HCT116 (cell line): ENCODE results near the gene VAV2. TPM values are rescaled to one million over a fixed set of nuclear protein-coding genes. Genes with fewer than 3 reads are reported as not detected.

Source experiments
- ATAC-seq: fragments of 200-7000 bp; cut with Tn5 transposase; 2 replicates; pipeline ENCODE4 v1.9.1; 2020; ENCODE audit warnings: mild to moderate bottlenecking, moderate library complexity
- BruUV-seq: library from RNA; stranded (reverse); fragments of 400-500 nt; replicated peaks from 2 replicates; lab custom pipeline; 2021; lab: Mats Ljungman, UMichigan
- CTCF ChIA-PET: fragments of 300-600 bp; sonication (Branson Sonifier 250); formaldehyde crosslinking; loops from one replicate; lab custom pipeline; 2021; ENCODE audit warnings: antibody characterized with exemption; lab: Charles Lee
- POLR2A ChIA-PET: fragments of 300-600, 350-600 bp; sonication (Branson Sonifier 250); formaldehyde crosslinking; loops from one replicate; lab custom pipeline; 2021; ENCODE audit warnings: antibody characterized with exemption; lab: Charles Lee
- RAD21 ChIA-PET, 2 experiments: fragments of 300-600 bp; sonication (Branson Sonifier 250); formaldehyde crosslinking; loops; one replicate each; lab custom pipeline; 2023; ENCODE audit warnings: low total read pairs in 2 of 2; ENCODE audit not compliant: uncharacterized antibody in 2 of 2, unreplicated experiment in 2 of 2, low non-redundant PET in 1 of 2; lab: Charles Lee
- DNase-seq: peaks from one replicate; pipeline ENCODE4 v3.0.0-alpha.2; 2010; ENCODE audit warnings: low read depth, low spot score
- H2AFZ ChIP-seq: fragments of 200-600 bp; shearing (Covaris generic), sonication (generic); 2 replicates; pipeline ENCODE4 v1.6.1; 2017; ENCODE audit warnings: low read depth, mixed run types, mixed read lengths, antibody characterized with exemption, low read length; ENCODE audit not compliant: poor library complexity, severe bottlenecking
- H3K27ac ChIP-seq: 2 replicates; pipeline ENCODE4 v1.5.1; 2012; ENCODE audit warnings: low read depth, low read length
- H3K27me3 ChIP-seq: fragments of 200-600 bp; sonication (generic); 2 replicates; pipeline ENCODE4 v1.6.1; 2016; ENCODE audit warnings: mixed run types, low read length, mixed read lengths; ENCODE audit not compliant: insufficient read depth
- H3K36me3 ChIP-seq, 2 experiments: fragments of 200-500 bp in 1 of 2; fragments of 200-600 bp in 1 of 2; sonication (Bioruptor generic) in 1 of 2; sonication (generic) in 1 of 2; 2 replicates each; pipeline versions ENCODE4 v1.5.1 to v1.6.1; 2014 to 2016; ENCODE audit warnings: low read length in 2 of 2, inconsistent platforms in 1 of 2, mixed read lengths in 1 of 2, mixed run types in 1 of 2; ENCODE audit not compliant: insufficient read depth in 2 of 2, control insufficient read depth in 1 of 2
- H3K4me1 ChIP-seq, 2 experiments: fragments of 200-600 bp in 1 of 2; sonication (generic) in 1 of 2; 2 replicates each; pipeline versions ENCODE4 v1.5.1 to v1.6.1; 2012 to 2017; ENCODE audit warnings: low read length in 2 of 2, inconsistent platforms in 1 of 2, mild to moderate bottlenecking in 1 of 2, mixed read lengths in 1 of 2, mixed run types in 1 of 2, moderate library complexity in 1 of 2; ENCODE audit not compliant: insufficient read depth in 2 of 2, control insufficient read depth in 1 of 2
- H3K4me2 ChIP-seq: fragments of 200-600 bp; sonication (generic); 2 replicates; pipeline ENCODE4 v1.6.1; 2017; ENCODE audit warnings: mixed run types, low read length, mixed read lengths
- H3K4me3 ChIP-seq, 2 experiments: fragments of 200-600 bp in 1 of 2; sonication (generic) in 1 of 2; replicated peaks in 1 of 2; 2 replicates each; pipeline ENCODE4 v1.5.1; 2011 to 2016; ENCODE audit warnings: low read length in 2 of 2, control low read depth in 1 of 2, low read depth in 1 of 2, mild to moderate bottlenecking in 1 of 2, mixed read lengths in 1 of 2, mixed run types in 1 of 2
- H3K79me2 ChIP-seq: fragments of 200-600 bp; sonication (generic); 2 replicates; pipeline ENCODE4 v1.6.1; 2017; ENCODE audit warnings: mild to moderate bottlenecking, mixed run types, low read length, moderate library complexity, mixed read lengths; ENCODE audit not compliant: insufficient read depth
- H3K9ac ChIP-seq: fragments of 200-600 bp; sonication (generic); 2 replicates; pipeline ENCODE4 v1.6.1; 2016; ENCODE audit warnings: low read length, mixed read lengths
- H3K9me2 ChIP-seq: fragments of 200-600 bp; sonication (generic), shearing (Covaris generic); 2 replicates; pipeline ENCODE4 v1.6.1; 2017; ENCODE audit warnings: mixed run types, mild to moderate bottlenecking, moderate library complexity; ENCODE audit not compliant: insufficient read depth
- H3K9me3 ChIP-seq, 2 experiments: fragments of 200-500 bp in 1 of 2; fragments of 200-600 bp in 1 of 2; sonication (Bioruptor generic) in 1 of 2; sonication (generic) in 1 of 2; 2 replicates each; pipeline ENCODE4 v1.6.1; 2014 to 2017; ENCODE audit warnings: low read length in 2 of 2, mixed read lengths in 2 of 2, inconsistent platforms in 1 of 2, low read depth in 1 of 2, mild to moderate bottlenecking in 1 of 2, mixed run types in 1 of 2, moderate library complexity in 1 of 2; ENCODE audit not compliant: control insufficient read depth in 1 of 2, insufficient read depth in 1 of 2
- H4K20me1 ChIP-seq: fragments of 200-600 bp; sonication (generic), shearing (Covaris generic); 2 replicates; pipeline ENCODE4 v1.6.1; 2017; ENCODE audit warnings: mixed run types, mild to moderate bottlenecking, moderate library complexity; ENCODE audit not compliant: insufficient read depth
- ELF1 ChIP-seq: IDR thresholded peaks from 2 replicates; pipeline ENCODE4 v1.6.1; 2012; ENCODE audit warnings: low read depth, borderline replicate concordance
- JUND ChIP-seq: IDR thresholded peaks from 2 replicates; pipeline ENCODE4 v1.6.1; 2012
- POLR2A ChIP-seq: IDR thresholded peaks from 2 replicates; pipeline ENCODE4 v1.7.0; 2011; ENCODE audit warnings: borderline replicate concordance; ENCODE audit not compliant: insufficient read depth, insufficient read length; ENCODE audit errors: extremely low read depth
- RAD21 ChIP-seq: IDR thresholded peaks from 2 replicates; pipeline ENCODE4 v1.6.1; 2012; ENCODE audit warnings: low read depth, mild to moderate bottlenecking
- YY1 ChIP-seq: IDR thresholded peaks from 2 replicates; pipeline ENCODE4 v1.6.1; 2011; ENCODE audit warnings: low read length, low read depth, moderate library complexity, mild to moderate bottlenecking; ENCODE audit not compliant: insufficient replicate concordance; ENCODE audit errors: extremely low read depth
- ZNF274 ChIP-seq: fragments of 200-500 bp; sonication (Bioruptor generic); IDR thresholded peaks from 2 replicates; pipeline ENCODE4 v1.6.1; 2014; ENCODE audit warnings: mild to moderate bottlenecking, low read depth, low read length, inconsistent platforms
- intact Hi-C: fragments of 100-400 bp; cut with micrococcal nuclease; formaldehyde crosslinking; loops from 2 replicates; pipeline ENCODE4 v1.10.0; 2022
- total RNA-seq: library from RNA; stranded (reverse); gene quantifications from one replicate; pipeline ENCODE4 v1.2.1, GENCODE V29; 2021; ENCODE audit not compliant: unreplicated experiment
- TF ChIP-seq, protein P1 (sequence below): IDR thresholded peaks from 2 replicates; pipeline ENCODE4 v1.6.1; 2012; ENCODE audit warnings: low read depth
- TF ChIP-seq, protein P2 (sequence below): IDR thresholded peaks from 2 replicates; pipeline ENCODE4 v1.6.1; 2012

VAV2 gene
- total RNA-seq, 1 experiment from 2014 or later: 33.2 TPM

DNA sequence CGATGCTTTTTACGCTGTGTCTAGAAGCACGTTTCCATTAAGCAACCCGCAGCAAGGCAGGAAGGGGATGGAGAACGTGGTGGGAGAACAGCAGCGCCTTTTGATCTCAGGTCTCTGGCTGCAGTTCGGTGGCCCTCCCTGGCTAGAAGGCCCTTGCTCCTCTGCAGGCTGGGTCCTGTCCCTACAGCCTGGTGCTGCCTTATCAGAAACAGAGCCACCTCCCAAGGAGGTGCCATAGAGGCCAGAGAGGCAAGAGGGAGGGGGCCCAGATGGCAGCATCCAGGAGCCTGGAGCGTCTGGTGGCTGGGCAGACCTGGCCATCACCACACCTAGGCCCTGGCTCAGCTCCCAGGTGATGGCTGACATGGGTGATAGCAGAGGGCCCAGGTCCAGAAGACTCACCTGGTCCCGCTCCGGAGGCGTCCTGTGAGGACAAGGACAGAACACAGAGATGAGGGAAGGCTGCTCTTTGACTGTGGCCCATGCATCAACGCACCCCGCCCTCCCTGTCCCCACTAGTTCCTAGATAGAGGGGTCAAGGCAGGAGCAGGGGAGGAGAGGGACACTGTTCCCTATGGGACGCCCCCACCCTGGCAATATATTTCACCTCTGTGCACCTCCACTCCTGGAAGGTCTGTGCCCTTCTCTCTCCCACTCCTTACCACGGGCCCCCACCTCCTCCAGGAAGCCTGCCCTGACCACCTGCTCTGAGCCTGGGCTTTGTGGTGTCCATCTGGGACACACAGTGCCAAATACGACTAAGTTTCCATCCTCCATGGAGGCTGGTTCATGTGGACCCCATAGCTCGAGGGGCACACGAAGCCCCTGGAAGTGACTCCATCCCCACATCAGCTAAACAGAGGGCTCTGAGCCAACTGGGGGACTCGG is 212.4 kb downstream of the VAV2 start:
- ChIA-PET POLR2A (no interaction called here), RAD21 (no interaction called here), CTCF (interaction anchor here (1.1 to 3.2 kb wide), 2 partner anchors 214 to 320 kb away, joined by 3 to 76 read pairs; no protein-coding TSS in a partner anchor)
- Histone ChIP-seq H3K9me3 (no peaks in the 10 kb centered on the region; a peak in 1 of 4 replicates), H3K9me2 (no peaks in the 10 kb centered on the region), H3K27ac (no peak overlapping the region), H3K9ac (no peak overlapping the region), H3K36me3 (peaks cover 4% of the 10 kb centered on the region in 2 experiments), H3K79me2 (no peaks in the 10 kb centered on the region), H3K4me2 (no peak overlapping the region), H2AFZ (no peak overlapping the region), H3K4me3 (no peak overlapping the region), H4K20me1 (no peaks in the 10 kb centered on the region), H3K27me3 (no peaks in the 10 kb centered on the region), H3K4me1 (no peaks in the 10 kb centered on the region)
- intact Hi-C loops: no loop called here
- ATAC-seq: no peak
- BruUV-seq: no TSS peak
- DNase-seq: no peak
- no peak for TF ChIP-seq JUND
- TF ChIP-seq ELF1: no peak
- TF ChIP-seq POLR2A: no peak
- TF ChIP-seq, protein P1, sequence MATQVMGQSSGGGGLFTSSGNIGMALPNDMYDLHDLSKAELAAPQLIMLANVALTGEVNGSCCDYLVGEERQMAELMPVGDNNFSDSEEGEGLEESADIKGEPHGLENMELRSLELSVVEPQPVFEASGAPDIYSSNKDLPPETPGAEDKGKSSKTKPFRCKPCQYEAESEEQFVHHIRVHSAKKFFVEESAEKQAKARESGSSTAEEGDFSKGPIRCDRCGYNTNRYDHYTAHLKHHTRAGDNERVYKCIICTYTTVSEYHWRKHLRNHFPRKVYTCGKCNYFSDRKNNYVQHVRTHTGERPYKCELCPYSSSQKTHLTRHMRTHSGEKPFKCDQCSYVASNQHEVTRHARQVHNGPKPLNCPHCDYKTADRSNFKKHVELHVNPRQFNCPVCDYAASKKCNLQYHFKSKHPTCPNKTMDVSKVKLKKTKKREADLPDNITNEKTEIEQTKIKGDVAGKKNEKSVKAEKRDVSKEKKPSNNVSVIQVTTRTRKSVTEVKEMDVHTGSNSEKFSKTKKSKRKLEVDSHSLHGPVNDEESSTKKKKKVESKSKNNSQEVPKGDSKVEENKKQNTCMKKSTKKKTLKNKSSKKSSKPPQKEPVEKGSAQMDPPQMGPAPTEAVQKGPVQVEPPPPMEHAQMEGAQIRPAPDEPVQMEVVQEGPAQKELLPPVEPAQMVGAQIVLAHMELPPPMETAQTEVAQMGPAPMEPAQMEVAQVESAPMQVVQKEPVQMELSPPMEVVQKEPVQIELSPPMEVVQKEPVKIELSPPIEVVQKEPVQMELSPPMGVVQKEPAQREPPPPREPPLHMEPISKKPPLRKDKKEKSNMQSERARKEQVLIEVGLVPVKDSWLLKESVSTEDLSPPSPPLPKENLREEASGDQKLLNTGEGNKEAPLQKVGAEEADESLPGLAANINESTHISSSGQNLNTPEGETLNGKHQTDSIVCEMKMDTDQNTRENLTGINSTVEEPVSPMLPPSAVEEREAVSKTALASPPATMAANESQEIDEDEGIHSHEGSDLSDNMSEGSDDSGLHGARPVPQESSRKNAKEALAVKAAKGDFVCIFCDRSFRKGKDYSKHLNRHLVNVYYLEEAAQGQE: no peak
- TF ChIP-seq YY1: no peak
- no peak for TF ChIP-seq ZNF274
- TF ChIP-seq, protein P2, sequence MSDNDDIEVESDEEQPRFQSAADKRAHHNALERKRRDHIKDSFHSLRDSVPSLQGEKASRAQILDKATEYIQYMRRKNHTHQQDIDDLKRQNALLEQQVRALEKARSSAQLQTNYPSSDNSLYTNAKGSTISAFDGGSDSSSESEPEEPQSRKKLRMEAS: no peak
- TF ChIP-seq RAD21: no peak
